ENCODE data around the gene PDGFA. TPM values are rescaled to one million over a fixed set of nuclear protein-coding genes. Genes with fewer than 3 reads are reported as not detected.

Gene PDGFA
- total RNA-seq, 2 experiments from 2014 or later = not detected

- TF ChIP-seq CTCF (conservative IDR thresholded peaks at IDR 0.05; ENCODE audit: low read length) (no peak), EZH2phosphoT487 (IDR thresholded peaks at IDR 0.05; ENCODE audit: borderline replicate concordance, low read depth, low read length) (no peak)
- BruUV-seq (replicated peaks) = no TSS peak
Measured at GRCh38 chr7:494906-495305, 24.7 kb downstream of the PDGFA start.

GRCh38 chr7:494259-494687, 25.4 kb downstream of the PDGFA start:
- Histone ChIP-seq H3K79me2 (ENCODE audit: insufficient read depth, low read depth, low read length) (no peaks in the 10 kb centered on the region), H3K4me1 (ENCODE audit: insufficient read depth, low read length, poor library complexity, severe bottlenecking) (no peaks in the 10 kb centered on the region), H3K36me3 (ENCODE audit: insufficient read depth, low read length) (no peaks in the 10 kb centered on the region), H3K27ac (ENCODE audit: low read depth, low read length, poor library complexity, severe bottlenecking) (no peak overlapping the region), H3K9me2 (ENCODE audit: insufficient read depth, low read length) (no peaks in the 10 kb centered on the region), H3K4me3 (ENCODE audit: low read depth, low read length, poor library complexity, severe bottlenecking) (no peak overlapping the region), H3K4me2 (ENCODE audit: low read length) (no peak overlapping the region), H4K20me1 (ENCODE audit: insufficient read depth, low read length) (no peaks in the 10 kb centered on the region), H3K9me3 (ENCODE audit: low read length) (no peaks in the 10 kb centered on the region), H2AFZ (ENCODE audit: low read length) (no peak overlapping the region)
- BruUV-seq (replicated peaks) = no TSS peak
- intact Hi-C loops (cut with micrococcal nuclease; ENCODE audit: unreplicated experiment) = no loop called here
- CTCF ChIA-PET (ENCODE audit: unreplicated experiment) = no interaction called here
- TF ChIP-seq EZH2phosphoT487 (IDR thresholded peaks at IDR 0.05; ENCODE audit: borderline replicate concordance, low read depth, low read length) (no peak), CTCF (conservative IDR thresholded peaks at IDR 0.05; ENCODE audit: low read length) (no peak)
- DNase-seq (ENCODE audit: low spot score) = no peak
- POLR2A ChIA-PET = no interaction called here

More at GRCh38 chr7:494906-495305, 24.7 kb downstream of the PDGFA start:
- ChIA-PET POLR2A (no interaction called here), CTCF (ENCODE audit: unreplicated experiment) (no interaction called here)
- H3K4me1 ChIP-seq (ENCODE audit: insufficient read depth, low read length, poor library complexity, severe bottlenecking) = no peaks in the 10 kb centered on the region
- H3K27ac ChIP-seq (ENCODE audit: low read depth, low read length, poor library complexity, severe bottlenecking) = no peak overlapping the region
- intact Hi-C loops (cut with micrococcal nuclease; ENCODE audit: unreplicated experiment) = no loop called here
- H3K9me2 ChIP-seq (ENCODE audit: insufficient read depth, low read length) = no peaks in the 10 kb centered on the region
- no peaks in the 10 kb centered on the region for H3K79me2 ChIP-seq (ENCODE audit: insufficient read depth, low read depth, low read length)
- H3K4me2 ChIP-seq (ENCODE audit: low read length) = no peak overlapping the region
- H4K20me1 ChIP-seq (ENCODE audit: insufficient read depth, low read length) = no peaks in the 10 kb centered on the region
- H3K4me3 ChIP-seq (ENCODE audit: low read depth, low read length, poor library complexity, severe bottlenecking) = no peak overlapping the region
- no peaks in the 10 kb centered on the region for H3K9me3 ChIP-seq (ENCODE audit: low read length)
- H3K36me3 ChIP-seq (ENCODE audit: insufficient read depth, low read length) = no peaks in the 10 kb centered on the region
- no peak overlapping the region for H2AFZ ChIP-seq (ENCODE audit: low read length)
- no peak for DNase-seq (ENCODE audit: low spot score)

GRCh38 chr7:493661-494251, 25.9 kb downstream of the PDGFA start:
- no peak for DNase-seq (ENCODE audit: low spot score)
- TF ChIP-seq EZH2phosphoT487 (IDR thresholded peaks at IDR 0.05; ENCODE audit: borderline replicate concordance, low read depth, low read length) (no peak), CTCF (conservative IDR thresholded peaks at IDR 0.05; ENCODE audit: low read length) (no peak)
- H3K79me2 ChIP-seq (ENCODE audit: insufficient read depth, low read depth, low read length) = no peaks in the 10 kb centered on the region
- POLR2A ChIA-PET = no interaction called here
- H3K9me2 ChIP-seq (ENCODE audit: insufficient read depth, low read length) = no peaks in the 10 kb centered on the region
- no peak overlapping the region for H3K4me3 ChIP-seq (ENCODE audit: low read depth, low read length, poor library complexity, severe bottlenecking)
- H2AFZ ChIP-seq (ENCODE audit: low read length) = no peak overlapping the region
- CTCF ChIA-PET (ENCODE audit: unreplicated experiment) = no interaction called here
- no peaks in the 10 kb centered on the region for H3K9me3 ChIP-seq (ENCODE audit: low read length)
- H4K20me1 ChIP-seq (ENCODE audit: insufficient read depth, low read length) = no peaks in the 10 kb centered on the region
- no peak overlapping the region for H3K4me2 ChIP-seq (ENCODE audit: low read length)
- intact Hi-C loops (cut with micrococcal nuclease; ENCODE audit: unreplicated experiment) = no loop called here
- H3K4me1 ChIP-seq (ENCODE audit: insufficient read depth, low read length, poor library complexity, severe bottlenecking) = no peaks in the 10 kb centered on the region
- no peaks in the 10 kb centered on the region for H3K36me3 ChIP-seq (ENCODE audit: insufficient read depth, low read length)
- no peak overlapping the region for H3K27ac ChIP-seq (ENCODE audit: low read depth, low read length, poor library complexity, severe bottlenecking)
- BruUV-seq (replicated peaks) = no TSS peak
